ENCODE results near the gene CHMP2A. TPM values are rescaled to one million over a fixed set of nuclear protein-coding genes. Genes with fewer than 3 reads are reported as not detected.

Gene CHMP2A
- polyA plus RNA-seq, 1 of the 3 experiments (the other 2 are of a cell fraction) = 381 TPM

GRCh38 chr19:58547323-58548312, 7.3 kb downstream of the CHMP2A start:
- H3K9me2 ChIP-seq = no peaks in the 10 kb centered on the region
- no peak overlapping the region for H3K27ac ChIP-seq (ENCODE audit: low read depth in 2 of 2, low read length in 1 of 2)
- ChIA-PET CTCF (interaction anchor here (9.1 kb wide), 1 partner anchor 28 kb away, joined by 81 read pairs; the partner anchor contains the start of gene ZBTB45), POLR2A (interaction anchor here (1.1 kb wide), 1 partner anchor 12 kb away, joined by 3 read pairs; no protein-coding TSS in a partner anchor)
- H3K4me2 ChIP-seq = peak overlapping the region; percentile 99
- no peak for TF ChIP-seq EZH2phosphoT487 (IDR thresholded peaks at IDR 0.05; ENCODE audit: borderline replicate concordance, low read depth)
- no peak for TF ChIP-seq RCOR1 (IDR thresholded peaks at IDR 0.05; ENCODE audit: low read length)
- TF ChIP-seq RAD21 (IDR thresholded peaks at IDR 0.05; ENCODE audit: low read length) = no peak
- TF ChIP-seq RXRA (IDR thresholded peaks at IDR 0.05; ENCODE audit: borderline replicate concordance, low read depth) = no peak
- H4K20me1 ChIP-seq (ENCODE audit: insufficient read depth) = peaks cover 56% of the 10 kb centered on the region
- peaks cover 54% of the 10 kb centered on the region for H3K79me2 ChIP-seq (ENCODE audit: insufficient read depth)
- WGBS (ENCODE audit: low lambda C conversion rate) = 92% methylated on average over 17 of the region's 18 CpGs
- no peaks in the 10 kb centered on the region for H3K9me3 ChIP-seq
- H3K36me3 ChIP-seq (replicated peaks in 1 of 2; ENCODE audit: control insufficient read depth in 1 of 2, insufficient read depth in 2 of 2, low read length in 1 of 2) = peaks cover 45 to 71% of the 10 kb centered on the region in 2 experiments
- DNase-seq = no peak
- peaks cover 11 to 21% of the 10 kb centered on the region in 2 experiments; a peak in 3 of 4 replicates for H3K4me1 ChIP-seq (ENCODE audit: control insufficient read depth in 1 of 2, insufficient read depth in 2 of 2, low read depth in 1 of 2, low read length in 1 of 2)
- no peaks in the 10 kb centered on the region for H3K27me3 ChIP-seq (ENCODE audit: insufficient read depth)
- H3F3A ChIP-seq (replicated peaks; ENCODE audit: insufficient read depth) = peaks cover 39% of the 10 kb centered on the region
- no peak overlapping the region for H2AFZ ChIP-seq (ENCODE audit: low read depth)
- peak overlapping the region; percentile 7 to 94; a peak in 2 of 4 replicates for H3K4me3 ChIP-seq (ENCODE audit: low read depth in 2 of 2, low read length in 1 of 2)
- no peak overlapping the region for H3K9ac ChIP-seq

- ChIA-PET CTCF (interaction anchor here (1.0 to 2.3 kb wide), 3 partner anchors 8 to 32 kb away, joined by 5 to 10 read pairs (median 5); partner anchors contain the start of genes CHMP2A and ZBTB45), POLR2A (interaction anchor here (2.8 to 4.0 kb wide), 3 partner anchors 7 to 26 kb away, joined by 23 to 45 read pairs (median 42); partner anchors contain the start of genes CHMP2A, UBE2M and ZBTB45)
- peaks cover 11 to 20% of the 10 kb centered on the region in 2 experiments; a peak in 3 of 4 replicates for H3K4me1 ChIP-seq (ENCODE audit: control insufficient read depth in 1 of 2, insufficient read depth in 2 of 2, low read depth in 1 of 2, low read length in 1 of 2)
- peak overlapping the region; percentile 94 to 97 for H3K4me3 ChIP-seq (ENCODE audit: low read depth in 2 of 2, low read length in 1 of 2)
- H3K9ac ChIP-seq = peak overlapping the region; percentile 82
- H3K27ac ChIP-seq (ENCODE audit: low read depth in 2 of 2, low read length in 1 of 2) = no peak overlapping the region
- no peak for TF ChIP-seq EZH2phosphoT487 (IDR thresholded peaks at IDR 0.05; ENCODE audit: borderline replicate concordance, low read depth)
- TF ChIP-seq RAD21 (IDR thresholded peaks at IDR 0.05; ENCODE audit: low read length) = no peak
- no peak for TF ChIP-seq NFIC (IDR thresholded peaks at IDR 0.05; ENCODE audit: borderline replicate concordance)
- TF ChIP-seq MAX (IDR thresholded peaks at IDR 0.05; ENCODE audit: low read depth) = no peak
- TF ChIP-seq PBX3 (IDR thresholded peaks at IDR 0.05) = no peak
- no peak for TF ChIP-seq GATA2 (CRISPR knock-in tag; IDR thresholded peaks at IDR 0.05)
- no peak for TF ChIP-seq EP300 (IDR thresholded peaks at IDR 0.05; ENCODE audit: borderline replicate concordance in 1 of 2, low read depth in 1 of 2, low read length in 1 of 2)
- no peak for TF ChIP-seq SMC3 (IDR thresholded peaks at IDR 0.05; ENCODE audit: low read depth, low read length)
- TF ChIP-seq CTCF (IDR thresholded peaks at IDR 0.05) = no peak
- TF ChIP-seq RFX5 (IDR thresholded peaks at IDR 0.05; ENCODE audit: low read length) = no peak
- peaks cover 35 to 56% of the 10 kb centered on the region in 2 experiments for H3K36me3 ChIP-seq (replicated peaks in 1 of 2; ENCODE audit: control insufficient read depth in 1 of 2, insufficient read depth in 2 of 2, low read length in 1 of 2)
- DNase-seq = no peak
- H3F3A ChIP-seq (replicated peaks; ENCODE audit: insufficient read depth) = peaks cover 24% of the 10 kb centered on the region
- no peaks in the 10 kb centered on the region for H3K9me3 ChIP-seq
- H3K79me2 ChIP-seq (ENCODE audit: insufficient read depth) = peaks cover 54% of the 10 kb centered on the region
- no peaks in the 10 kb centered on the region for H3K27me3 ChIP-seq (ENCODE audit: insufficient read depth)
- H2AFZ ChIP-seq (ENCODE audit: low read depth) = no peak overlapping the region
- H3K4me2 ChIP-seq = peak overlapping the region; percentile 99
- no peaks in the 10 kb centered on the region for H3K9me2 ChIP-seq
- peaks cover 56% of the 10 kb centered on the region for H4K20me1 ChIP-seq (ENCODE audit: insufficient read depth)
- WGBS (ENCODE audit: low lambda C conversion rate) = 5% methylated on average over 1 of the region's 1 CpG
Observed at GRCh38 chr19:58546019-58546530, 8.8 kb downstream of the CHMP2A start.

Data from SK-N-SH (cell line).